Kidney tubule cell (primary cell): ENCODE data around the gene NOX3.
"Not testable (repeated sequence)": the region's sequence is repeated elsewhere in the genome, so short reads cannot be mapped to it uniquely, and the experiment has no call there.

Source experiments
- DNase-seq: peaks from one replicate; pipeline ENCODE4 v3.0.0-alpha.2; 2018; ENCODE audit warnings: low spot score

The NOX3 gene

DNA sequence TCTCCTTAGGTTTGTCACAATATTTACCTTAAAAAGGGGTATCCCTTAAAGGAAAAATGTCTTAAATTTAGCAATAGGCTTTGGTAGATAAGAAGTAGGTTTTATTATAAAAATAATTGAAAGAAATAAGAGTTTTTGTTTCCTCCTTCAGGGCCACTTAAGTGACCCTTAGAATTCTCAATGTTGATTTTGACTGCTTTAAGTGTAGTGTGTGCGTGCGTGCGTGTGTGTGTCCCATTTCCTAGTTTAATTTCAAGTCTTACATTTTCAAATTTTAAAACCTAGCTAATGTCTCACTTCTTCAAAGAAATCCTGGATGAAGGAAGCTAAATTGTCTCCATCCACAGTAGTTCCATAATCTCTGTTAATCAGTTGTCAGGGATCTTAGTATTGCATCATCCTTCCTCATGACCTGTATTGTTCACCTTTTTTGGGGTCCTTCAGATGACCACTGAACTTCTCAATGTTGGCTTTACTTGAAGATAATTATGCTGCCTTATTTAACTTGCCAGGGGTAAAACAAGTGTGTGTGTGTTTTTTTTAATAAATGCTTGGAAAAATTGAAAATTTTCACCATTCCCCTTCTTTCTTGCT lies 90.7 kb downstream of the NOX3 start:
- DNase-seq: no peak

DNA sequence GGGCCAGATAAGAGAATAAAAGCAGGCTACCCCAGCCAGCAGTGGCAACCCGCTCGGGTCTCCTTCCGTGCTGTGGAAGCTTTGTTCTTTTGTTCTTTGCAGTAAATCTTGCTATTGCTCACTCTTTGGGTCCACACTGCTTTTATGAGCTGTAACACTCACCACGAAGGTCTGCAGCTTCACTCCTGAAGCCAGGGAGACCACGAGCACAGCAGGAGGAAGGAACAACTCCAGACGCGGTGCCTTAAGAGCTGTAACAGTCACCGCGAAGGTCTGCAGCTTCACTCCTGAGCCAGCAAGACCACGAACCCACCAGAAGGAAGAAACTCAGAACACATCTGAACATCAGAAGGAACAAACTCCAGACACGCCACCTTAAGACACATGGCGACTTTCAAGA lies 91.6 kb downstream of the NOX3 start:
- not testable (repeated sequence) for DNase-seq

DNA sequence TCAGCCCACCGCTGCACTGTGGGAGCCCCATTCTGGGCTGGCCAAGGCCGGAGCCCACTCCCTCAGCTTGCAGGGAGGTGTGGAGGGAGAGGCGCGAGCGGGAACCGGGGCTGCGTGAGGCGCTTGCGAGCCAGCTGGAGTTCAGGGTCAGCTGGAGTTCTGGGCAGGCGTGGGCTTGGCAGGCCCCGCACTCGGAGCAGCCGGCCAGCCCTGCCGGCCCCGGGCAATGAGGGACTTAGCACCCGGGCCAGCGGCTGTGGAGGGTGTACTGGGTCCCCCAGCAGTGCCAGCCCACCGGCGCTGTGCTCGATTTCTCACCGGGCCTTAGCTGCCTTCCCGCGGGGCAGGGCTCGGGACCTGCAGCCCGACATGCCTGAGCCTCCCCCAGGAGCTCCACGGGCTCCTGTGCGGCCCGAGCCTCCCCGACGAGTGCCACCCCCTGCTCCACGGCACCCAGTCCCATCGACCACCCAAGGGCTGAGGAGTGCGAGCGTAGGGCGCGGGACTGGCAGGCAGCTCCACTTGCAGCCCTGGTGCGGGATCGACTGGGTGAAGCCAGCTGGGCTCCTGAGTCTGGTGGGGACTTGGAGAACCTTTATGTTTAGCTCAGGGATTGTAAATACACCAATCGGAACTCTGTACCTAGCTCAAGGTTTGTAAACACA lies 92.5 kb downstream of the NOX3 start:
- DNase-seq: not testable (repeated sequence)

DNA sequence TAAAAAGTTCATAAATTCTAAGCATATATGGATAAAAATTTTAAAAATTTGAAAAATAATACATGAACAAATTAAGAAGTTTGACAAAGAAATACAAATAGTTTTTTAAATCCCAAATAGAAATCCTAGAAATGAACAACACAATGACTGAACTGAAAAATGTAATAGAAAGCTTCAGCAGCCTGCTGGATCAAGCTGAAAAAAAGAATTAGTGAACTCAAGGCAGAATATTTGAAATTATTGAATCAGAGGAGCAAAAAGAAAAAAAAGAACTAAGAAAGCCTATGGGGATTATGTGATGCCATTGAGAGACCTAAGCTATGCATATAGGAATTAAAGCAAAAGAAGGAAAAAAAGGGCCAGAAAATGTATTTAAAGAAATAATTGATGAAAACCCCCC lies 101.5 kb downstream of the NOX3 start:
- no peak for DNase-seq

DNA sequence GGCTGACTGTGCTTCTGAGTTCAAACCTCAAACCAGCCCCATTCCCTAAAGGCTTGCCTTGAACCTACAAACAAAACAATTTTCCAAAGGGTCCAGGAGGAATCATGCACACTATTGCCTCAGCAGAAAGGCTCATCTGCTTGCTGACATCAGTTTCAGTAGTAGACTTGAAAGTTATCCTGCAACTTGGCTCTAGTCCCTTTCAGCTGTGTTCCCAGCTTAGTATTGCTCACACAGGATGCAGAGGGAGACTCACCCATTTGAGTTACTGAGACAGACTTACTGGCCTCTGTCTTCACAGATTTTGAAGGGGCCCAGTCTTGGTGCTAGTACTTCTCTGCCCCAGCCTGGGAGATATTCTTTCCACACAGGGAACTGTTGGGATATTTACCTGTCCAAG lies 102.8 kb downstream of the NOX3 start:
- peak; percentile 38 for DNase-seq

DNA sequence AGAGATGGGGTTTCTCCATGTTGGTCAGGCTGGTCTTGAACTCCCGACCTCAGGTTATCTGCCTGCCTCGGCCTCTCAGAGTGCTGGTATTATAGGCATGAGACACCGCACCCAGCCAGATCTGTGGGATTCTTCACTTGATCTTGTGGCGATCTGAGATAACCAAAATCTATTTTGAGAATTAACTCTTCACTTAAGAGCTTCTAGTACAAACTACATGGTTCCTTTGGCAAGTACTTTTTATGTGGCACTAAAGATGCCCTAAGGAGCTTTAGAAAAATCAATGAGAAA lies 103.6 kb downstream of the NOX3 start:
- DNase-seq: no peak

DNA sequence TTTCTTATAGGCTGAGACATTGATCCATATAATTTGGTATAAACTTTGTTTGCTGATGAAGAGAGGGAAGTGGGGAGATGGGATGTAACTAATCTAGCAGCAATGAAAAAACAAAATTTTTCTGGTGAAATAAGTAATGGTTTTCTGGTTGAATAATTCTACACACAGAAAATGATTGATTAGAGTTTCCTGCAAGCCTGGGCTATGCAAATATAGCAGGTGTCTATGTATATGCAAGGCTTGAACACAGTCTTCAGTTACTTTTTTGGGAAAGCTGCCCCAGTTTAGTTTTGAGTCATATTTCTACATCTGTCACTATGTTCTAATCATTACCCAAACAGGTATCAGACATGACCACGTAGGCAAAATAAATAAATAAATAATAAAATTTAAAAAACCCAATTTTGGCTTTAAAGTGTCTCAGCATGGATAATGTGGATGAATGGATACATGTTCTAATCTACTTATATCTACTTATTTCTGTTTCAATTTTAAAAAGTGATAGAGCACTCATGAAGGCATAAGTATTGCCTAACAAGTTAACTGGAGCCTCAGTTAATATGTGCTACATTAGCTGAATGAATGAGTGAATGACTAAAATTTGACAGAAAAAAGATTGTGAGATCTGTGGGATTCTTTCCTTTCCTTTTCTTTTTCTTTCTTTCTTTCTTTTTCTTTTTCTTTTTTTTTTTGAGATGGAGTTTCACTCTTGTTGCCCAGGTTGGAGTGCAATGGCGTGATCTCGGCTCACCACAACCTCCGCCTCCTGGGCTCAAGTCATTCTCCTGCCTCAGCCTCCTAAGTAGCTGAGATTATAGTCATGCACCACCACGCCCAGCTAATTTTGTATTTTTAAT lies 104.1 kb downstream of the NOX3 start:
- DNase-seq: no peak

DNA sequence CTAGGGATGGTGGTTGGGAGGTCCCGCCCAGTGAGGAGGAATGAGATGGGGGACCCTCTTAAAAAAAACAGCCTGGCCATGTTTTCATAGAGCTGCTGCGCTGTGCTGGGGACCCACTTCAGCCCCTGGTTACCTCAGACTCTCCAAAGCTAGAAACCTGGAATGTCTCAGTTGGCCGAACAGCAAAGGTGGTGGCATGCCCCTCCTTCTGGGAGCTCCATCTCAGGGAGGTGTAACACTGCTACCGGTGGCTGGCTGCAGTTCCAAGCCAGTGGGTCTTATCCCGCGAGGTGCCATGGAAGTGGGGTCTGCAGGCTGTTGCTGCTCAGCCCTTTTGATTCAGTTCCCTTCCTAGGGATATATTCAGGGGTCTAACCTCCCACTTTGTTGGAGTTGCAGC lies 105.7 kb downstream of the NOX3 start:
- no peak for DNase-seq

DNA sequence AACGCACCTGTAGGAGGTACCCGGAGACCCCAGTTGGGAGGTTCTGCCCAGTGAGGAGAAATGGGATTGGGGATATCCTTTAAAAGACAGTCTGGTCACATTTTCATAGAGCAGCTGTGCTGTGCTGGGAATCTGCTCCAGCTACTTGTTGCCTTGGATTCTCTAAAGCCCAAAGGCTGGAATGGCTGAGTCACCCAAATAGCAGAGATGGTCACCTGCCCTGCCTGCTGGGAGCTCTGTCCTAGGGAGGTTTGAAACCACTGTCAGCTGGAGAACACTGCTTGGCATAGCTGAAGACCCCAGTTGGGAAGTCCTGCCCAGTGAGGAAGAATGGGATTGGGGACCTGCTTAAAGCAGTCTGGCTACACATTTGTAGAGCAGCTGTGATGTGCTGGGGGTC lies 106.5 kb downstream of the NOX3 start:
- DNase-seq: peak; percentile 48

DNA sequence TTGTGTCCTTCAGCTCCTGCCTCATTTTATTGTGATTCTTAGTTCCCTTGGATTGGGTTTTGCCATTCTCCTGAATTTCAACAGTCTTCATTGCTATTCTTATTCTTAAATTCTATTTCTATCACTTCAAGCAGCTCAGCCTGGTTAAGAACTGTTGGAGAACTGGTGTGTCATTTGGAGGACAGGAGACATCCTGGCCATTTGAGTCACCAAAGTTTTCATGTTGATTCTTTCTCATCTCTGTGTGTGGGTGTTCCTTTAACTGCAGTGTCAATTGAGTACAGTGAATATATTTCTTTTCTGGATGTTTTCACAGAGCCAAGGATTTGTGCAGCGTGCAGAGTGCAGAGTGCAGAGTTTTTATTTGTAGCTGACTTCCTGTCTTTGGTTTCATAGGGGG lies 107.8 kb downstream of the NOX3 start:
- no peak for DNase-seq

DNA sequence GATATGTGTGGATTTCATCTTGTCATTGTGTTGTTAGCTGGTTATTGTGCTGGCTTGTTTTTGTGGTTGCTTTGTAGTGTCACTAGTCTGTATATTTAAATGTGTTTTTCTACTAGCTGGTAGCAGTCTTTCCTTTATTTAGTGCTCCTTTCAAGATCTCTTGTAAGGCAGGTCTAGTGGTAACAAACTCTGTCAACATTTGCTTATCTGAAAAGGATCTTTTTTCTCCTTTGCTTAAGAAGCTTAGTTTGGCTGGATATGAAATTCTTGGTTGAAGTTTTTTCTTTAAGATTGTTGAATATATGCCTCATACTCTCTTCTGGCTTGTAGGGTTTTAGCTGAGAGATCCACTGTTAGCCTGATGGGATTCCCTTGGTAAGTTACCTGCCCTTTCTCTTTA lies 108.7 kb downstream of the NOX3 start:
- DNase-seq: no peak
